Stimulated activated CD8-positive, alpha-beta memory T cell treated with anti-CD3 and anti-CD28 coated beads, Interleukin-15, amount 100 ng/mL, for 1 hour (primary cell): ENCODE data around the gene CCDC127.

ENCODE experiments used
- DNase-seq: peaks from one replicate; pipeline ENCODE4 v3.0.0-alpha.2; 2020; ENCODE audit warnings: low read depth

Gene CCDC127

DNA sequence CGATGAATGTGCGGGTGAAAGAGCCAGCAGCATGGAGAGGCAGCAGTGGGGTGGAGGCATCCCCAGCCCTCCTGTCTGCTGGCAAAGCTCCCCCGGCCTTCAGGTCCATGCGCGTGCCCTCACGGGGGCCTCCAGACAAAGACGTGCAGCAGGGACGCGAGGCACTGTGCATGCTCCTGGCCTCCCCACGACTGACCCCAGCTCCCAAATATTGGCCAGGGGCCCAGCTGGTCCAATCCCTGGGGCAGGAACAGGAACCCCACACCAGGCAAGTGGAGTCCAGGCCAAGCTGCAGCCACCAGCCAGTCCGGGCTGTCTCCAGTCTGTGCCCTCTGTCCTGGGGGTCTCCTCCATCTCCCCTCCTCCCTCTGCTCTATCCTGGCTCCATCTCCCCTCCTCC is 60.2 kb downstream of the CCDC127 start:
- DNase-seq: no peak

DNA sequence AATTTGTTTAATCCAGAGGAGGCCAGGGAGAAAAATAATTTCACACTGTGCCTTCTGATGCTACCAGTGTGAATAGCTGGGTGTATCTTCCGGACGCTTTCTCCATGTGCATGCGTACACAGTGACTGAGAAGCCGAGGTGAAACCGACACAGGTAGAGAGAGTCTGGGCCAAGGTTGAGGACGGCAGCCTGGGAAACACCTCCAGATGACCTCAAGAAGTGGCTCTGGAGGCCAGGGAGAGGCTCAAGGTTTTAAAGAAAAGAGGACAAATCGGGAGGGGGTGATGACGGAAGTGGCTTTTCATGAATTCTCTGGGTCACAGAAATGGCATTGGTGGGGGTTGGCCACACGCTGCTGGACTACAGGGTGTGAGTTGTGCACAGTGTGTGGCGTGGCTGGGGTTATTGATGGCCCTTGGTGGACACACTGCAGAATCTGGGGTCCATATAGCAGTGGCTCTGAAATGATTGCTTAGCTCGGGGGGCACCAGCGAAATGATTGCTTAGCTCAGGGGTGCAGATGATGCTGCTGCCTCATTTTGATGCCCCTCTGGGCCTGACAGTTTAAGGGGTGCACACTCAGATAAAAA is 60.7 kb downstream of the CCDC127 start:
- no peak for DNase-seq

DNA sequence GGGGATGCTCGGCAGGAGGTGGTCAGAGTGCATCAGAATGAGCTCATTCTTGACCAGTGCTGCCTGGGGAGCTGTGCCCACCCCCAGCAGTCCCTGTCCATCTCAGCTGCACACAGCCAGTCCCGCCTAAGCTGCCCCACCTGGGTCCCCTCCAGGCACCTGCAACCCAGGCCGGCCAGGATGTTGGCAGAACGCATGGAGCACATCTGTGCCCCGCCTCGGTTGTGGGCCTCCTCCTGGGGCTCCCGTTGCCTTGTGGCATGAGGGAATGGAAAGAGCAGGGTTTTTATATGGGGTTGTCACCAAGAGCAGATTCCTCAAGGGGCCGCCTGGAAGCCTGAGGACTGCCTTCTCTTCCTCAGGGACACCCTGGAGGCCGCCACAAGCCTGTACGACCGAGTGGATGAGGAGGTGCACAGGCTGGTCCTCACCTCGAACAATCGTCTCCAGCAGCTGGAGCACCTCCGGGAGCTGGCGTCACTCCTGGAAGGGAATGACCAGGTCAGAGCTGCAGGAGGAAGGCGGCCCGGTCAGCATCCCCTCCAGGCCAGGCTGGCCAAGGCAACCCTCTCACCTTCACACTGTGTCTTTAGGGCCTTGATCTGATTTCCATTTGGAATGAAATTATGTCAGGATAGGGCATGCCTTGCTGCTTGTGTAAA is 61.4 kb downstream of the CCDC127 start:
- DNase-seq: no peak

DNA sequence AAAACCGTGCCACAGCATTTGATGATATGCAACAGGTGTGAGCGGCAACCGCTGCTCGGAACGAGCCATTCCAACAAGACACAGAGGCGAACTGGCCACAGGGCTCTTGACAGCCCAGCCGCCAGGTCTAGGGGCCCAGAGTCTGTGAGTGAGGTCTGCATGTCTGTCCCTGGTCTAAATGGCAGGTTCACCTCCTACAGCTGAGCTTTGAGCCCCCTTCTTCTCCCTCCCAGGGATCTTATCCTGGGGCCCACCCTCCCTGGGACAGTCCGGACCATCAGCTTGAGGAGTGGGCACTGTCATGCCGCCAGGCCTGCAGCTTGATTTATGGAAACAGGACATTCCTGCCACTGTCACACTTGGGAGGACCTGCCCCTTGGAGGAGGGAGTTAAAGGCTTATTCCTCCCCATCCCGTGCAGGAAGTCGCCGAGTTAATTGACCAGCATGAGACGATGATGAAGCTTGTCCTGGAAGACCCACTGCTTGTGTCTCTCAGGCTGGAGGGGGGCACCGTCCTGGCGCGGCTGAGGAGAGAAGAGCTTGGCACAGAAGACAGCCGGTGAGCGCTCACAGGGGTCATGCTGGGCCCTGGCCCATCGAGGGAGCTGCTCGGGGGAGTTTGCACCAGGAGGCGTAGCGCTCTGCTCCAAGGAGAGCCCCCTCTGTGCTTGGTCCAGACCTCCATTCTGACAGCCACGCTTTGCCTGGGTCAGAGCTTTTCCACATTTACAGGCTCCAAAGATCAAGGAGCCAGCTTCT is 62.1 kb downstream of the CCDC127 start:
- no peak for DNase-seq

DNA sequence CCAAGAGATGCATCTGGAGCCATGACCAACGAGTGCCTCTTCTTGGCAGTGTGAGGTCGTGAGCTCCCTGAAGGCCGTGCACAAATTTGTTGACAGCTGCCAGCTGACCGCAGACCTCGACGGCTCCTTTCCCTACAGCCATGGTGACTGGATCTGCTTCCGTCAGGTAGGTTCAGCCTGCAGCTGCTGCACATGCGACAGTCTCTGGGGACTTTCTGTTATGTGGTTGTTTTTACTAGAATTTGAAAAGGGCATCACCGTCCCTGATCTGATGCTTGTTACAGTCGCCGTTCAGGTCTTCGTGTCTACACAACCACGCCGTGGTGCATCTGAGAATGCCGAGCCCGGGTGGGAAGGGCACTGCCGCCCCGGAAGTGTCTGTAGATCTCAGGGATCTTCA is 63.1 kb downstream of the CCDC127 start:
- DNase-seq: no peak

DNA sequence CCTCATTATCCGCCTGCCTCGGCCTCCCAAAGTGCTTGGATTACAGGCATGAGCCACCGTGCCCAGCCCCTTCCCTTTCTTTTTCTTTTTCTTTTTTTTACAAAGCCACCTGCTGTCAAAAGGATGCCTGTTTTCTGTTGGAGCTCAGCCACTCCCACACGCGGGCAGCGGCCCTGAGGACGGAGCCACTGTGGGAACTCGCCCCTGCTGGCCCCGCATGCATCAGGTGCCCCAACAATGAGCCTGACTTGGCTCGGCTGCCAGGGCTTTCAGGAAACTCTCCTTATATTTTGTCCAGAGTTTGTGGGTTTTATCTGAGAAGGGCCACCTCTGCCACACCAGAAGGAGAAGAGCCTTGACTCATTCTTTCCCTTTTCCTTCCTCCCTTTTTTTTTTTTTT is 63.7 kb downstream of the CCDC127 start:
- DNase-seq: no peak

DNA sequence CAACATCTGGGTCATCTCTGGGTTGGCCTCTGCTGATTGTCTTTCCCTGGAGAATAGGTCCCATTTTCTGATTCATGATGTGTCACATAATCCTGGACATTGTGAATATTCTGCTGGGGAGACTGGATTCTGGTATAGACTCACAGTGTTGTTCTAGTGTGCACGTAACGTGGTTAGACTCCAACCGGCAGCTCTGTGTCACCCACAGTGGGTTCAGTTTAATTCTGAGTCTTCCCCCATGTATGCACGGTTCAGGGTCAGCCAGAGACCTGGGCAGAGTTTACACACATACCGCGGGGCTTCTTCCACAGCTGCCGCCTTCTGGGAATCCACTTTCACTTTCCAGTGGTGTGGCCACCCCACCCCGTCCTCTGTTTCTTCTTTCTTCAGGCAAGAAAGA is 64.7 kb downstream of the CCDC127 start:
- DNase-seq: no peak

DNA sequence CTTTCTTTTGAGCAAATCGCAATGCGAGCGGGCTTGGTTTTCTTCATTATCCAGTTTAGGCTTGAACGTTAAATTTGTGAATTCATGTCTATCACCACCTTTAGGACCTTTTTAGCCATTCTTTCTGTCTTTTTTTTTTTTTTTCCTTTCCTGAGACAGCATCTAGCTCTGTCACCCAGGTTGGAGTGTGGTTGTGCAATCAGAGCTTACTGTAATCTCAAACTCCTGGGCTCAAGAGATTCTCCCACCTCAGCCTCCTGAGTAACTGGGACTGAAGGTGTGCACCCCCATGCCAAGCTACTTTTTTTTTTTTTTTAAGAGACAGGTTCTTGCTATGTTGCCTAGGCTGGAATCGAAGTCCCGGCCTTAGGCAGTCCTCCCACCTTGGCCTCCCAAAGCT is 65.9 kb downstream of the CCDC127 start:
- no peak for DNase-seq

DNA sequence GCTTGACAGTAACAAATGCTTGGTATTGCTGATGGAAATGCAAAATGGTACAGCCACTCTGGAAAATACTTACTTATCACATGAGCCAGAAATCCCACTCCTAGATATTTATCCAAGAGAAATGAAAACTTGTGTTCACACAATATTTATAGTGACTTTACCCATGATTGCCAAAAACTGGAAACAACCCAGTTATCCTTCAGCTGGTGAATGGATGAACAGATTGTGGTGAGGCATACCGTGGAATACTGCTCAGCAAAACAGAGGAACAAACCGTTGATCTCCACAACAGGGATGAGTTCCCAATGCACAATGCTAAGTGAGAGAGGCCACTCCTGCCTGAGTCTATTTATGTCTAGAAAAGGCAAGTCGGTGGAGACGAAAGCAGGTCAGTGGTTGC is 67.2 kb downstream of the CCDC127 start:
- no peak for DNase-seq

DNA sequence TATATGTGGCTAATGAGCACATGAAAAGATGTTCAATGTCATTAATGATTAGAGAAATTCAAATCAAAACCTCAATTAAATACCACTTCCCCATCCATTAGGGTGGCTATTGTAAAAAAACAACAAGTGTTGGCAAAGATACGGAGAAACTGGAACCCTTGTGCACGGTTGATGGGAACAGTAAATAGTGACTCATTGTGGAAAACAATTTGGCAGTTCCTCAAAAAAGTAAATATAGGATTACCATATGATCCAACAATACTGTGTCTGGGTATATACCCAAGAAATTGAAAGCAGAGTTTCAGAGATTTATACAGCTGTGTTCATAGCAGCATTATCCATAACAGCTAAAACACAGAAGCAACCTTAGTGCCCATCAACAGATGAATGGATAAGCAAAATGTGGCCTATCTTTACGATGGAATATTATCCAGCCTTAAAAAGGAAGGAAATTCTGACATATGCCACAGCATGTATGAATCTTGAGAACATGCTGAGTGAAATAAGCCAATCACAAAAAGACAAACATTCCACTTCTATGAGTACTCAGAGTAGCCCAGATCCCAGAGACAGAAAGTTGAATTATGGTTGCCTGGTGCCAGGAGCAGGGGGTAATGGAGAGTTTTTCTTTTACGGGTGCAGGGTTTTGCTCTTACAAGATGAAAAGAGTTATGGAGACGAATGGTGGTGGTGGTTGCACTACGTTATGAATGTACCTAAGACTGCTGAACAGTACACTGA is 68.0 kb downstream of the CCDC127 start:
- no peak for DNase-seq

DNA sequence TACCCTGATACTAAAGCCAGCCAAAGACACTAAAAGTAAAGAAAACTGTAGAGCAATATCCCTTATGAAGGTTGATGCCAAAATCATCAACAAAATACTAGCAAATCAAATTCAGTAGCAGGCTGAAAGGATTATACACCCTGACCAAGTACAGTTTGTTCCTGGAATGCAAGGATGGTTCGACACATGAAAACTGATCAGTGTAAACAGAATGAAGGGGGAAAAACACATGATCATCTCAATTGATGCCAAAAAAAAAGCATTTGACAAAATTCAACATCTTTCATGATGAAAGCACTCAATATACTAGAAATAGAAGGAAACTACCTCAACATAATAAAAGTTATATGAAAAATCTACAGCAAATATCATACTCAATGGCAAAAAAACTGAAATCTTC is 70.2 kb downstream of the CCDC127 start:
- DNase-seq: no peak
